HG02642 (cell line): ENCODE results near the gene AHSG.

ENCODE experiments used
- ATAC-seq: cut with Tn5 transposase; IDR thresholded peaks from one replicate; pipeline ENCODE4 v1.9.1; 2021; ENCODE audit warnings: mild to moderate bottlenecking; ENCODE audit not compliant: unreplicated experiment, poor library complexity

AHSG gene

GRCh38 chr3:186636536-186636935, 23.7 kb downstream of the AHSG start:
- no peak for ATAC-seq

- no peak for ATAC-seq
Observed at GRCh38 chr3:186637686-186638085, 24.8 kb downstream of the AHSG start.

- ATAC-seq, result no peak
Observed at GRCh38 chr3:186638259-186638658, 25.4 kb downstream of the AHSG start.

- no peak for ATAC-seq
Observed at GRCh38 chr3:186639778-186640472, 27.1 kb downstream of the AHSG start, which contains the start of gene FETUB. FETUB (plus strand) TSS chr3:186640399; CDS start chr3:186640461, 62 bp downstream.

GRCh38 chr3:186640473-186640818, 27.6 kb downstream of the AHSG start:
- no peak for ATAC-seq

GRCh38 chr3:186640929-186641328, 28.1 kb downstream of the AHSG start:
- no peak for ATAC-seq

GRCh38 chr3:186642014-186642413, 29.2 kb downstream of the AHSG start:
- ATAC-seq, result no peak

- ATAC-seq, result no peak
Observed at GRCh38 chr3:186643493-186643892, 30.6 kb downstream of the AHSG start.

GRCh38 chr3:186644683-186645082, 31.8 kb downstream of the AHSG start:
- ATAC-seq, result no peak

- no peak for ATAC-seq
Observed at GRCh38 chr3:186646106-186646505, 33.2 kb downstream of the AHSG start.

- no peak for ATAC-seq
Observed at GRCh38 chr3:186646841-186647240, 34.0 kb downstream of the AHSG start.

- no peak for ATAC-seq
Observed at GRCh38 chr3:186648851-186649250, 36.0 kb downstream of the AHSG start.

- no peak for ATAC-seq
Observed at GRCh38 chr3:186651678-186652215, 38.9 kb downstream of the AHSG start.

- ATAC-seq, result peak; percentile 91
Observed at GRCh38 chr3:186653080-186653707, 40.3 kb downstream of the AHSG start.

- ATAC-seq, result no peak
Observed at GRCh38 chr3:186653984-186654383, 41.1 kb downstream of the AHSG start.

GRCh38 chr3:186663361-186664118, 50.7 kb downstream of the AHSG start:
- no peak for ATAC-seq

GRCh38 chr3:186664119-186664495, 51.2 kb downstream of the AHSG start:
- no peak for ATAC-seq

- ATAC-seq, result no peak
Observed at GRCh38 chr3:186664506-186664905, 51.6 kb downstream of the AHSG start.

- ATAC-seq, result no peak
Observed at GRCh38 chr3:186665625-186666188, 52.8 kb downstream of the AHSG start, which contains the start of gene HRG. HRG (plus strand) TSS chr3:186666014; CDS start chr3:186666032, 18 bp downstream.

GRCh38 chr3:186668426-186668825, 55.6 kb downstream of the AHSG start:
- ATAC-seq, result no peak
